ENCODE results near the gene B4GALT6. TPM values are rescaled to one million over a fixed set of nuclear protein-coding genes. Genes with fewer than 3 reads are reported as not detected.

Gene B4GALT6
- total RNA-seq, 1 experiment from 2014 or later: 1.4 TPM

DNA sequence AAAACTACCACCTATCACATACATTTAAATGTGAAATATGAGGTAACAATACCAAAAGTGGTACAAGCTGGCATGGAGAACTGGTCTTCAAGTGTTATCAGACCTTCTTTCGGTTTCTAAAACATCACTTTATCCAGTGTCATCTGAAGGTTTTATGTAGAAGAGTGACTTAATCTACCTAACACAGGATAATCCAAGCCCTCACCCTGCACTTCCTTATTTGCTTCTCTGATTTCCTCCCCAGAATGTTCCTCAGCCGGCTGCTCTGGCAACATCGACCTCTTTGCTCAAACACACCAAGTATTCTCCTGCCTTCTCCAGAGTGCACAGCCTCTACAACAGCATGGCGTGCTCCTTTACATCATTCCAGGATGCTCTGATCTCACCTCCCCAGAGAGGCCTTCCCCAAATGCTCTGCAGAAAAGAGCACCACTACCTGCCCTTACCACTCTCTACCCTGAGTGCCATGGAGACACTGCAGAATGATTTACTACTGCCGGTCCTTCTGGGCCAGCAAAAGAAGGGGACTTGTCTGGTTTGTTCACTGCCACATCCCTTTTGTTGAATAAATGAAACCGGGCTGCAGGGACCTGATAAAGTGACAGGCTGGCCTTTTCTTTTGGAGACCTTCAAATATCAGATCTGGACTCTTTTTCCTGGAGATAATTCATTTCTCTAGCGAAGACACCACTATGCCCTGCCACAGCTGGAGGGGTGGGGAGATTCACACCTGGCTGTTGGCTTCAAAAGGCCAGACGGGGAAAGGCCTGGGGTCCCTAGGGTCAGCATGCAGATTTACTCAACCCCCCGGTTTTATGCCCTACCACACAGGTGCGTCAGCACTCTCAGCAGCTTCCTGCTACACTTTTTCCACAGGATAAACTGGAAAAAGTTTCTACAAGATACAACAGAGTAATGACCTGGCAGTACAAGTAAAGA lies 50.7 kb downstream of the B4GALT6 start:
- ATAC-seq (no peak), DNase-seq (no peak)
- POLR2A ChIA-PET (ENCODE audit: unreplicated experiment): no interaction called here
- no peak overlapping the region for H2AFZ ChIP-seq (ENCODE audit: low read length)
- H3K4me1 ChIP-seq (ENCODE audit: insufficient read depth, low read length): no peaks in the 10 kb centered on the region
- no peaks in the 10 kb centered on the region for H3K27me3 ChIP-seq (ENCODE audit: low read length)
- intact Hi-C loops (cut with micrococcal nuclease): no loop called here
- H3K4me2 ChIP-seq (ENCODE audit: low read length): no peak overlapping the region
- no peaks in the 10 kb centered on the region for H3K79me2 ChIP-seq (ENCODE audit: low read length)
- H3K9me3 ChIP-seq (ENCODE audit: low read length): no peaks in the 10 kb centered on the region
- no TSS peak for BruUV-seq (replicated peaks)
- H3K36me3 ChIP-seq (ENCODE audit: low read depth, low read length): no peaks in the 10 kb centered on the region
- no peaks in the 10 kb centered on the region for H3F3A ChIP-seq (ENCODE audit: low read length, unreplicated experiment)
- no peaks in the 10 kb centered on the region for H4K20me1 ChIP-seq (ENCODE audit: low read length)
- CTCF ChIA-PET: no interaction called here
- H3K9me2 ChIP-seq (replicated peaks; ENCODE audit: low read length): no peaks in the 10 kb centered on the region
- H3K27ac ChIP-seq (ENCODE audit: low read length): no peak overlapping the region
- H3K4me3 ChIP-seq (ENCODE audit: low read length): no peak overlapping the region
- H3K9ac ChIP-seq (ENCODE audit: low read length): no peak overlapping the region
- TF ChIP-seq EZH2 (IDR thresholded peaks at IDR 0.05; ENCODE audit: low read length, unreplicated experiment): no peak
- TF ChIP-seq EZH2phosphoT487 (IDR thresholded peaks at IDR 0.05; ENCODE audit: borderline replicate concordance, low read length): no peak
- TF ChIP-seq, protein P1, sequence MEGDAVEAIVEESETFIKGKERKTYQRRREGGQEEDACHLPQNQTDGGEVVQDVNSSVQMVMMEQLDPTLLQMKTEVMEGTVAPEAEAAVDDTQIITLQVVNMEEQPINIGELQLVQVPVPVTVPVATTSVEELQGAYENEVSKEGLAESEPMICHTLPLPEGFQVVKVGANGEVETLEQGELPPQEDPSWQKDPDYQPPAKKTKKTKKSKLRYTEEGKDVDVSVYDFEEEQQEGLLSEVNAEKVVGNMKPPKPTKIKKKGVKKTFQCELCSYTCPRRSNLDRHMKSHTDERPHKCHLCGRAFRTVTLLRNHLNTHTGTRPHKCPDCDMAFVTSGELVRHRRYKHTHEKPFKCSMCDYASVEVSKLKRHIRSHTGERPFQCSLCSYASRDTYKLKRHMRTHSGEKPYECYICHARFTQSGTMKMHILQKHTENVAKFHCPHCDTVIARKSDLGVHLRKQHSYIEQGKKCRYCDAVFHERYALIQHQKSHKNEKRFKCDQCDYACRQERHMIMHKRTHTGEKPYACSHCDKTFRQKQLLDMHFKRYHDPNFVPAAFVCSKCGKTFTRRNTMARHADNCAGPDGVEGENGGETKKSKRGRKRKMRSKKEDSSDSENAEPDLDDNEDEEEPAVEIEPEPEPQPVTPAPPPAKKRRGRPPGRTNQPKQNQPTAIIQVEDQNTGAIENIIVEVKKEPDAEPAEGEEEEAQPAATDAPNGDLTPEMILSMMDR (conservative IDR thresholded peaks at IDR 0.05; ENCODE audit: low read depth, low read length): no peak

DNA sequence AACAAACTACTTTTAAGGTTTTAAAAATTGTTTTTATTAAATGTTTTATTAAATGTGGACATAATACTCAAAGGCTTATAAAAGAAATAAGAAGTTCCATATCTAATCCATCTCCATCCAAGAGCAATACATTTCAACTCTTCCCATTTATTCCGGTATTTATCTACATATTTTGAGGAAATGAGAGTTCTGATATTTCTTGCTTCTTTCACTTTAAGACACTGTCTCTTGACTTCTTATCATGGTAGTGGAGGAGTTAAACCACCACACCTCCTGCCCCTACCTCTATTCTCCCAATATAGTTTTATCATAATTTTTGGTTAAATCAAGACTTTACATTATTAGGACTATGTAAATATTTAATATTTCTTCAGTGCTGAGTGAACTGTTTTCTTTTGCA lies 52.0 kb downstream of the B4GALT6 start:
- Histone ChIP-seq H3K27me3 (ENCODE audit: low read length) (no peaks in the 10 kb centered on the region), H3K27ac (ENCODE audit: low read length) (no peak overlapping the region), H3K9me3 (ENCODE audit: low read length) (no peaks in the 10 kb centered on the region), H3K9me2 (replicated peaks; ENCODE audit: low read length) (no peaks in the 10 kb centered on the region), H3K4me2 (ENCODE audit: low read length) (no peak overlapping the region), H2AFZ (ENCODE audit: low read length) (no peak overlapping the region), H3F3A (ENCODE audit: low read length, unreplicated experiment) (no peaks in the 10 kb centered on the region), H3K4me3 (ENCODE audit: low read length) (no peak overlapping the region), H3K36me3 (ENCODE audit: low read depth, low read length) (no peaks in the 10 kb centered on the region), H4K20me1 (ENCODE audit: low read length) (no peaks in the 10 kb centered on the region), H3K4me1 (ENCODE audit: insufficient read depth, low read length) (no peaks in the 10 kb centered on the region), H3K79me2 (ENCODE audit: low read length) (no peaks in the 10 kb centered on the region), H3K9ac (ENCODE audit: low read length) (no peak overlapping the region)
- DNase-seq (no peak), ATAC-seq (no peak)
- ChIA-PET CTCF (no interaction called here), POLR2A (ENCODE audit: unreplicated experiment) (no interaction called here)
- BruUV-seq (replicated peaks): no TSS peak
- intact Hi-C loops (cut with micrococcal nuclease): no loop called here
- TF ChIP-seq EZH2phosphoT487 (IDR thresholded peaks at IDR 0.05; ENCODE audit: borderline replicate concordance, low read length) (no peak), EZH2 (IDR thresholded peaks at IDR 0.05; ENCODE audit: low read length, unreplicated experiment) (no peak)
- TF ChIP-seq, protein P1 (conservative IDR thresholded peaks at IDR 0.05; ENCODE audit: low read depth, low read length): no peak

DNA sequence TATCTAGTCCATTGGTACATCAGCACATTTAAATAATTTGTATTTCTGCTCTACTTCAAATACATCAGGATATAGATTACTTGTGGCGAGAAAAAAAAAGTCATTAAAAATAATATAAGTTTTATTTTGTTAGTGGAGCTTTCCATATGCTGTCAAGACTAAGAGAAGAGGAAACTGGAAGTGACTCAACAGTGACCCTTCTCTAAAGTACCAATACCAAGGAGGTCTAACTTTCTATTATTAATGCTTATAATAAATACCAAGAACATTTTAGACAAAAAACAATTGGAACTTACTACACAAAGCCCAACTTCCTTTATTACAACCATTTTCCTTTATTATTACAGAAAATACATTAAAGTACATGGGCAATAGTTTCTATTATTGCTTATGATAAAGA lies 52.9 kb downstream of the B4GALT6 start:
- intact Hi-C loops (cut with micrococcal nuclease): no loop called here

More for the DNA sequence above, 52.9 kb downstream of the B4GALT6 start:
- no peak for DNase-seq
- no peaks in the 10 kb centered on the region for H3K79me2 ChIP-seq (ENCODE audit: low read length)
- TF ChIP-seq, protein P1 (conservative IDR thresholded peaks at IDR 0.05; ENCODE audit: low read depth, low read length): no peak
- TF ChIP-seq EZH2phosphoT487 (IDR thresholded peaks at IDR 0.05; ENCODE audit: borderline replicate concordance, low read length): no peak
- no peak for TF ChIP-seq EZH2 (IDR thresholded peaks at IDR 0.05; ENCODE audit: low read length, unreplicated experiment)
- no peaks in the 10 kb centered on the region for H3K9me2 ChIP-seq (replicated peaks; ENCODE audit: low read length)
- no peak overlapping the region for H3K4me2 ChIP-seq (ENCODE audit: low read length)
- no TSS peak for BruUV-seq (replicated peaks)
- no peaks in the 10 kb centered on the region for H4K20me1 ChIP-seq (ENCODE audit: low read length)
- ATAC-seq: no peak
- H3K36me3 ChIP-seq (ENCODE audit: low read depth, low read length): no peaks in the 10 kb centered on the region
- ChIA-PET CTCF (no interaction called here), POLR2A (ENCODE audit: unreplicated experiment) (no interaction called here)
- H3K4me1 ChIP-seq (ENCODE audit: insufficient read depth, low read length): no peaks in the 10 kb centered on the region
- H3F3A ChIP-seq (ENCODE audit: low read length, unreplicated experiment): no peaks in the 10 kb centered on the region
- H3K27ac ChIP-seq (ENCODE audit: low read length): no peak overlapping the region
- H3K27me3 ChIP-seq (ENCODE audit: low read length): no peaks in the 10 kb centered on the region
- H3K9me3 ChIP-seq (ENCODE audit: low read length): no peaks in the 10 kb centered on the region
- H3K9ac ChIP-seq (ENCODE audit: low read length): no peak overlapping the region
- no peak overlapping the region for H2AFZ ChIP-seq (ENCODE audit: low read length)
- H3K4me3 ChIP-seq (ENCODE audit: low read length): no peak overlapping the region

Data from PC-3 (cell line).